HCT116 (cell line): Measurements from ENCODE around the gene MYOM1.

ENCODE experiments used
- ATF3 ChIP-seq: IDR thresholded peaks from 2 replicates; pipeline ENCODE4 v1.6.1; 2012
- EZH2 ChIP-seq: fragments of 200-600 bp; sonication (generic); IDR thresholded peaks from 2 replicates; pipeline ENCODE4 v1.6.1; 2017; ENCODE audit warnings: antibody characterized with exemption, mixed run types
- JUND ChIP-seq: IDR thresholded peaks from 2 replicates; pipeline ENCODE4 v1.6.1; 2012
- POLR2A ChIP-seq: IDR thresholded peaks from 2 replicates; pipeline ENCODE4 v1.7.0; 2011; ENCODE audit warnings: borderline replicate concordance; ENCODE audit not compliant: insufficient read depth, insufficient read length; ENCODE audit errors: extremely low read depth
- POLR2AphosphoS5 ChIP-seq: IDR thresholded peaks from 2 replicates; pipeline ENCODE4 v1.6.1; 2011; ENCODE audit warnings: mild to moderate bottlenecking, low read depth, low read length, moderate library complexity
- ZNF274 ChIP-seq: fragments of 200-500 bp; sonication (Bioruptor generic); IDR thresholded peaks from 2 replicates; pipeline ENCODE4 v1.6.1; 2014; ENCODE audit warnings: mild to moderate bottlenecking, low read depth, low read length, inconsistent platforms
- TF ChIP-seq, protein P1 (sequence below): IDR thresholded peaks from 2 replicates; pipeline ENCODE4 v1.6.1; 2012; ENCODE audit warnings: low read depth
- TF ChIP-seq, protein P2 (sequence below), 3 experiments: fragments of 200-600 bp in 1 of 3; sonication (generic) in 1 of 3; IDR thresholded peaks in 2 of 3; conservative IDR thresholded peaks in 1 of 3; 2 replicates each; pipeline ENCODE4 v1.5.1; 2012 to 2017; ENCODE audit warnings: low read depth in 2 of 3, low read length in 2 of 3, antibody characterized with exemption in 1 of 3, borderline replicate concordance in 1 of 3, control low read depth in 1 of 3, mild to moderate bottlenecking in 1 of 3, mixed read lengths in 1 of 3, mixed run types in 1 of 3, moderate library complexity in 1 of 3; ENCODE audit not compliant: insufficient read depth in 1 of 3
- TF ChIP-seq, protein P3 (sequence below): IDR thresholded peaks from 2 replicates; pipeline ENCODE4 v1.6.1; 2011; ENCODE audit warnings: mild to moderate bottlenecking, low read length, moderate library complexity; ENCODE audit not compliant: insufficient replicate concordance; ENCODE audit errors: extremely low read depth

GRCh38 chr18:3139406-3139805 is 80.4 kb downstream of the MYOM1 start:
- TF ChIP-seq JUND, result no peak
- TF ChIP-seq, protein P1, sequence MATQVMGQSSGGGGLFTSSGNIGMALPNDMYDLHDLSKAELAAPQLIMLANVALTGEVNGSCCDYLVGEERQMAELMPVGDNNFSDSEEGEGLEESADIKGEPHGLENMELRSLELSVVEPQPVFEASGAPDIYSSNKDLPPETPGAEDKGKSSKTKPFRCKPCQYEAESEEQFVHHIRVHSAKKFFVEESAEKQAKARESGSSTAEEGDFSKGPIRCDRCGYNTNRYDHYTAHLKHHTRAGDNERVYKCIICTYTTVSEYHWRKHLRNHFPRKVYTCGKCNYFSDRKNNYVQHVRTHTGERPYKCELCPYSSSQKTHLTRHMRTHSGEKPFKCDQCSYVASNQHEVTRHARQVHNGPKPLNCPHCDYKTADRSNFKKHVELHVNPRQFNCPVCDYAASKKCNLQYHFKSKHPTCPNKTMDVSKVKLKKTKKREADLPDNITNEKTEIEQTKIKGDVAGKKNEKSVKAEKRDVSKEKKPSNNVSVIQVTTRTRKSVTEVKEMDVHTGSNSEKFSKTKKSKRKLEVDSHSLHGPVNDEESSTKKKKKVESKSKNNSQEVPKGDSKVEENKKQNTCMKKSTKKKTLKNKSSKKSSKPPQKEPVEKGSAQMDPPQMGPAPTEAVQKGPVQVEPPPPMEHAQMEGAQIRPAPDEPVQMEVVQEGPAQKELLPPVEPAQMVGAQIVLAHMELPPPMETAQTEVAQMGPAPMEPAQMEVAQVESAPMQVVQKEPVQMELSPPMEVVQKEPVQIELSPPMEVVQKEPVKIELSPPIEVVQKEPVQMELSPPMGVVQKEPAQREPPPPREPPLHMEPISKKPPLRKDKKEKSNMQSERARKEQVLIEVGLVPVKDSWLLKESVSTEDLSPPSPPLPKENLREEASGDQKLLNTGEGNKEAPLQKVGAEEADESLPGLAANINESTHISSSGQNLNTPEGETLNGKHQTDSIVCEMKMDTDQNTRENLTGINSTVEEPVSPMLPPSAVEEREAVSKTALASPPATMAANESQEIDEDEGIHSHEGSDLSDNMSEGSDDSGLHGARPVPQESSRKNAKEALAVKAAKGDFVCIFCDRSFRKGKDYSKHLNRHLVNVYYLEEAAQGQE, result no peak
- TF ChIP-seq, protein P2, sequence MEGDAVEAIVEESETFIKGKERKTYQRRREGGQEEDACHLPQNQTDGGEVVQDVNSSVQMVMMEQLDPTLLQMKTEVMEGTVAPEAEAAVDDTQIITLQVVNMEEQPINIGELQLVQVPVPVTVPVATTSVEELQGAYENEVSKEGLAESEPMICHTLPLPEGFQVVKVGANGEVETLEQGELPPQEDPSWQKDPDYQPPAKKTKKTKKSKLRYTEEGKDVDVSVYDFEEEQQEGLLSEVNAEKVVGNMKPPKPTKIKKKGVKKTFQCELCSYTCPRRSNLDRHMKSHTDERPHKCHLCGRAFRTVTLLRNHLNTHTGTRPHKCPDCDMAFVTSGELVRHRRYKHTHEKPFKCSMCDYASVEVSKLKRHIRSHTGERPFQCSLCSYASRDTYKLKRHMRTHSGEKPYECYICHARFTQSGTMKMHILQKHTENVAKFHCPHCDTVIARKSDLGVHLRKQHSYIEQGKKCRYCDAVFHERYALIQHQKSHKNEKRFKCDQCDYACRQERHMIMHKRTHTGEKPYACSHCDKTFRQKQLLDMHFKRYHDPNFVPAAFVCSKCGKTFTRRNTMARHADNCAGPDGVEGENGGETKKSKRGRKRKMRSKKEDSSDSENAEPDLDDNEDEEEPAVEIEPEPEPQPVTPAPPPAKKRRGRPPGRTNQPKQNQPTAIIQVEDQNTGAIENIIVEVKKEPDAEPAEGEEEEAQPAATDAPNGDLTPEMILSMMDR (IDR thresholded peaks at IDR 0.05 in 2 of 3, conservative IDR thresholded peaks at IDR 0.05 in 1 of 3; ENCODE audit: borderline replicate concordance in 1 of 3, insufficient read depth in 1 of 3, low read depth in 2 of 3, low read length in 2 of 3), result no peak
- no peak for TF ChIP-seq POLR2AphosphoS5
- no peak for TF ChIP-seq ATF3
- no peak for TF ChIP-seq POLR2A
- no peak for TF ChIP-seq EZH2
- TF ChIP-seq ZNF274, result no peak
- TF ChIP-seq, protein P3, sequence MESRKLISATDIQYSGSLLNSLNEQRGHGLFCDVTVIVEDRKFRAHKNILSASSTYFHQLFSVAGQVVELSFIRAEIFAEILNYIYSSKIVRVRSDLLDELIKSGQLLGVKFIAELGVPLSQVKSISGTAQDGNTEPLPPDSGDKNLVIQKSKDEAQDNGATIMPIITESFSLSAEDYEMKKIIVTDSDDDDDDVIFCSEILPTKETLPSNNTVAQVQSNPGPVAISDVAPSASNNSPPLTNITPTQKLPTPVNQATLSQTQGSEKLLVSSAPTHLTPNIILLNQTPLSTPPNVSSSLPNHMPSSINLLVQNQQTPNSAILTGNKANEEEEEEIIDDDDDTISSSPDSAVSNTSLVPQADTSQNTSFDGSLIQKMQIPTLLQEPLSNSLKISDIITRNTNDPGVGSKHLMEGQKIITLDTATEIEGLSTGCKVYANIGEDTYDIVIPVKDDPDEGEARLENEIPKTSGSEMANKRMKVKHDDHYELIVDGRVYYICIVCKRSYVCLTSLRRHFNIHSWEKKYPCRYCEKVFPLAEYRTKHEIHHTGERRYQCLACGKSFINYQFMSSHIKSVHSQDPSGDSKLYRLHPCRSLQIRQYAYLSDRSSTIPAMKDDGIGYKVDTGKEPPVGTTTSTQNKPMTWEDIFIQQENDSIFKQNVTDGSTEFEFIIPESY, result no peak
